MCF 10A (cell line): ENCODE data around the gene RELCH. TPM values are rescaled to one million over a fixed set of nuclear protein-coding genes. Genes with fewer than 3 reads are reported as not detected.

Source experiments
- BruUV-seq: library from RNA; stranded (reverse); fragments of 400-500 nt; replicated peaks from 2 replicates; lab custom pipeline; 2021; lab: Mats Ljungman, UMichigan
- CTCF ChIA-PET: fragments of 300-600 bp; sonication (Branson Sonifier 250); formaldehyde crosslinking; extraction: SDS; loops from one replicate; lab custom pipeline; 2021; ENCODE audit warnings: antibody characterized with exemption, inconsistent platforms; lab: Yijun Ruan, JAX
- POLR2A ChIA-PET: fragments of 300-600, 350-650 bp; sonication (Branson Sonifier 250); formaldehyde crosslinking; extraction: SDS; loops from one replicate; lab custom pipeline; 2020; ENCODE audit warnings: antibody characterized with exemption, inconsistent platforms; lab: Yijun Ruan, JAX
- DNase-seq: peaks from one replicate; pipeline ENCODE4 v3.0.0-alpha.2; 2018; ENCODE audit not compliant: unreplicated experiment
- H3K27ac Mint-ChIP-seq: one replicate; pipeline ENCODE4 v1.8.0; 2022; ENCODE audit warnings: mild to moderate bottlenecking, low read depth, mixed read lengths; ENCODE audit not compliant: unreplicated experiment
- H3K27me3 Mint-ChIP-seq: one replicate; pipeline ENCODE4 v1.8.0; 2022; ENCODE audit warnings: mixed read lengths; ENCODE audit not compliant: insufficient read depth, unreplicated experiment
- H3K36me3 Mint-ChIP-seq: one replicate; pipeline ENCODE4 v1.8.0; 2022; ENCODE audit warnings: mild to moderate bottlenecking, moderate library complexity, mixed read lengths; ENCODE audit not compliant: insufficient read depth, unreplicated experiment
- H3K4me1 Mint-ChIP-seq: one replicate; pipeline ENCODE4 v1.8.0; 2022; ENCODE audit warnings: mixed read lengths; ENCODE audit not compliant: insufficient read depth, unreplicated experiment
- H3K4me3 Mint-ChIP-seq: one replicate; pipeline ENCODE4 v1.8.0; 2022; ENCODE audit warnings: mild to moderate bottlenecking, moderate library complexity, mixed read lengths; ENCODE audit not compliant: unreplicated experiment
- H3K9me3 Mint-ChIP-seq: one replicate; pipeline ENCODE4 v1.8.0; 2022; ENCODE audit warnings: mixed read lengths; ENCODE audit not compliant: unreplicated experiment
- CTCF ChIP-seq: fragments of 200-600 bp; IDR thresholded peaks from one replicate; pipeline ENCODE4 v1.8.0; 2022; ENCODE audit warnings: antibody characterized with exemption, mild to moderate bottlenecking; ENCODE audit not compliant: unreplicated experiment
- intact Hi-C: fragments of 100-400 bp; cut with micrococcal nuclease; formaldehyde crosslinking; loops from 2 replicates; pipeline ENCODE4 v1.14.1; 2022
- total RNA-seq: library from RNA; stranded (reverse); gene quantifications from 2 replicates; pipeline ENCODE4 v1.2.3, GENCODE V29; 2022

RELCH gene
- total RNA-seq, 1 experiment from 2014 or later = 24.7 TPM

DNA sequence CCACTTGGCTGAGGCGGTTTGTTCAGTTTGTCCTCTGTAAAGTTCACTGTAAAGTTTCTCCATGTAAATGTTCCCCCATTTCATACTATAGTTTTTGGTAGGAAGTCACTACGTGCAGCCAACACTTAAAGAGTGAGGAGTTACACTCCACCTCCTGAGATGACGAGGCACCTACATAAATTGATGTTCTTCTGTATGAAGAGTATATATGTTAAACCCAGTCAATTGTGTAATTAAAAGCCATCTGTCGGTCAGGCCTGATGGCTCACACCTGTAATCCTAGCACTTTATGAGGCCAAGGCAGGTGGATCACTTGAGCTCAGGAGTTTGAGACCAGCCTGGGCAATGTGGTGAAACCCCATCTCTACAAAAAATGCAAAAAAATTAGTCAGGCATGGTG is 7.8 kb upstream of the RELCH start:
- CTCF ChIA-PET = interaction anchor here (0.6 to 1.3 kb wide), 3 partner anchors 70 to 331 kb away, joined by 3 to 8 read pairs (median 3); no protein-coding TSS in a partner anchor
- peaks cover 11% of the 10 kb centered on the region for H3K4me1 Mint-ChIP-seq
- H3K27me3 Mint-ChIP-seq = no peaks in the 10 kb centered on the region
- no peaks in the 10 kb centered on the region for H3K9me3 Mint-ChIP-seq
- intact Hi-C loops = no loop called here
- no peak for DNase-seq
- no peak for TF ChIP-seq CTCF
- no peak overlapping the region for H3K4me3 Mint-ChIP-seq
- H3K36me3 Mint-ChIP-seq = no peaks in the 10 kb centered on the region
- BruUV-seq = no TSS peak
- H3K27ac Mint-ChIP-seq = no peak overlapping the region
- POLR2A ChIA-PET = interaction anchor here (0.7 to 9.5 kb wide), 2 partner anchors 69 to 707 kb away, joined by 4 to 122 read pairs; no protein-coding TSS in a partner anchor

GRCh38 chr18:62182220-62182619 is 4.8 kb upstream of the RELCH start:
- Mint-ChIP-seq H3K4me3 (no peak overlapping the region), H3K4me1 (peaks cover 6% of the 10 kb centered on the region), H3K36me3 (peaks cover 2% of the 10 kb centered on the region), H3K27me3 (no peaks in the 10 kb centered on the region), H3K9me3 (no peaks in the 10 kb centered on the region), H3K27ac (no peak overlapping the region)
- DNase-seq = no peak
- intact Hi-C loops = loop anchor here (5.0 to 10.0 kb wide), 3 partner anchors 145 to 793 kb away; partner anchors contain the start of genes TNFRSF11A and ZCCHC2
- no peak for TF ChIP-seq CTCF
- no TSS peak for BruUV-seq
- ChIA-PET POLR2A (interaction anchor here (9.5 kb wide), 1 partner anchor 66 kb away, joined by 122 read pairs; no protein-coding TSS in a partner anchor), CTCF (interaction anchor here (0.7 to 4.8 kb wide), 7 partner anchors 15 to 402 kb away, joined by 3 to 105 read pairs (median 5); no protein-coding TSS in a partner anchor)

DNA sequence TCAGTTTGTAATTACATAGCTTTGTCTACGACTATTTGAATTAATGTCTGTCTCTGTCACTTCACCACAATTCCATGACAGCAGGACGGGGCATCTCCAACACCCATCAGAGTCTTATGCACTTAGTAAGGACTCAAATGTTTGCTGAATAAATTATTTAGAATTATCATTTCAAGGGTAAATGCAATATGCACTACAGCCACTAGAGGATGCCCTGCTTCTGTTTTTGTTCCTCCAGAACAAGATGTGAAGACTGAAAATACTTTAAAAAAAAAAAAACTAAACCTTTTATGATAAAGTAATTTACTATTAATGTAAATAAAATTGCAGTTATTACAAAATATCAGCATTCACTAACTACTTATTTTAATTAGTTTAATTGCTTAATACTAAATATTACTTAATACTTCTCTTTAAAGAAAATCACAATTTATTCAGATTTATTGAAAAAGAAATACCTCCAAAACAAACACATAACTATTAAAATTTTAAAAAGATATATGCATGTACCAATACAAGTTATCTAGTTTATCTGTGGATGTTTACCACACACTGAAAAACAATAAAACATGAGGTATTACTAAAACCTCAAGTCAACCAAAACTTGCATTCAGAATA is 3.4 kb upstream of the RELCH start:
- H3K27me3 Mint-ChIP-seq = no peaks in the 10 kb centered on the region
- no peak overlapping the region for H3K27ac Mint-ChIP-seq
- peaks cover 7% of the 10 kb centered on the region for H3K36me3 Mint-ChIP-seq
- ChIA-PET POLR2A (interaction anchor here (0.6 to 9.5 kb wide), 4 partner anchors 9 to 202 kb away, joined by 3 to 122 read pairs (median 4); no protein-coding TSS in a partner anchor), CTCF (interaction anchor here (0.6 to 4.8 kb wide), 22 partner anchors 9 to 574 kb away, joined by 3 to 105 read pairs (median 4); no protein-coding TSS in a partner anchor)
- H3K4me3 Mint-ChIP-seq = no peak overlapping the region
- H3K4me1 Mint-ChIP-seq = peaks cover 6% of the 10 kb centered on the region
- no TSS peak for BruUV-seq
- peak; percentile 66 for DNase-seq
- TF ChIP-seq CTCF = peak; percentile 86
- intact Hi-C loops = loop anchor here (1.0 to 10.0 kb wide), 5 partner anchors 66 to 791 kb away; partner anchors contain the start of genes TNFRSF11A and ZCCHC2
- H3K9me3 Mint-ChIP-seq = no peaks in the 10 kb centered on the region

DNA sequence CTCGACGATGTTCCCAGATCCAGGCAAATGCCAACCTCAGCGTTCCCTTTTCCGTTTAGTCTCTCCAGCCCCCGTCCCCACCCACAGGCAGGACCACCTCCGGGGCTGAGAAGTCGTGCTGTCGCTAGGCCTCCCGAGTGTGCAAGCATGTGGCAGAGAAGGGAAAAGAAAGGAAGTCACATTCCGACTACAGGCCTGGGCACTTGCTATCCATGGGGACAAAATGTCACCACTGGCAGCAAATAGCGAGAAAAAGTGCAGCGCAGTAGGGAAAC is 619 bp upstream of the RELCH start:
- intact Hi-C loops = loop anchor here (10.0 kb wide), 2 partner anchors 338 to 788 kb away; partner anchors contain the start of gene ZCCHC2

More for the DNA sequence above, 619 bp upstream of the RELCH start:
- CTCF ChIA-PET = interaction anchor here (1.1 to 3.7 kb wide), 3 partner anchors 18 to 66 kb away, joined by 3 to 40 read pairs (median 3); no protein-coding TSS in a partner anchor
- POLR2A ChIA-PET = interaction anchor here (0.6 to 9.5 kb wide), 26 partner anchors 9 to 533 kb away, joined by 3 to 146 read pairs (median 5); partner anchors contain the start of genes PHLPP1 and ZCCHC2
- Mint-ChIP-seq H3K4me3 (peak overlapping the region; percentile 100), H3K27me3 (no peaks in the 10 kb centered on the region), H3K9me3 (no peaks in the 10 kb centered on the region), H3K4me1 (peaks cover 11% of the 10 kb centered on the region), H3K36me3 (peaks cover 7% of the 10 kb centered on the region), H3K27ac (peak overlapping the region; percentile 95)
- no peak for TF ChIP-seq CTCF
- DNase-seq = no peak
- BruUV-seq = TSS peak; percentile 70
